Measurements from ENCODE around the gene C1orf174. TPM values are rescaled to one million over a fixed set of nuclear protein-coding genes. Genes with fewer than 3 reads are reported as not detected.

Gene C1orf174
- total RNA-seq, 1 donor from 2014 or later, result 22.1 TPM

DNA sequence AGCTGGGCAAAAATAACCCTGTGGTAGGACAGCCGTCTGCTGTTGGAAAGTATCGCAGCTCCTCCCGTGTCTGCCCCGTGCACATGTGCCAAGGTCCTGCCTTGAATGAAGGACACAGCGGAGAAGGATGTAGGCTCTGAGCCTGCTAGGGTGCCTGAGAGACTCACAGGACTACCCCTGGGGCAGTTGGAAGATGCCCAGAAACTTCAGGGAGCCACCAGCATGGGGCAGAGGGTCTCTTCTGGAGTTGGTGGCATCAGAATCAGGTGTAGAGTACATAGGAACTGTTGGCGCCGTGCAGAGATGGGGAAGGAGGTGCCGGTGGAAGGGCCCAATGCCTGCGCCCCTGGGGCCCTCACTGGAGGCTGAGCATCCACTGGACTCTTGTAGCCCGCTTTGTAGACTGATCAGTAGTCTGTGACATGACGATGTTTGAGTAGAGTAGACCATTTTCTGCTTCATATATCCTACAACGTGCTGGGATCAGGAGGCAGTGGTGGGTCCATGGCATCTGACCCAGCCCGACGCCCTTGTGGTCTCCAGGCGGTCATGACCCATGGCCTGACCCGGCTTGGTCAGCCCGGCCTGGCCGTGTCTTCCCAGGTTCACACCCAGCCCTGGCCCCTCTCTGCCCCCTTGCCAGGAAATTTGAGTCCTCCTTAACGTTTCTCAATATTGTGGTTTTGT lies 5.3 kb upstream of the C1orf174 start:
- no peaks in the 10 kb centered on the region for H3K36me3 Mint-ChIP-seq (ENCODE audit: unreplicated experiment)
- peaks cover 2% of the 10 kb centered on the region for H3K4me1 Mint-ChIP-seq (ENCODE audit: unreplicated experiment)
- DNase-seq (ENCODE audit: extremely low spot score, unreplicated experiment), result no peak
- H3K9me3 Mint-ChIP-seq (ENCODE audit: unreplicated experiment), result no peaks in the 10 kb centered on the region
- no peak overlapping the region for H3K4me3 Mint-ChIP-seq (ENCODE audit: unreplicated experiment)
- no peaks in the 10 kb centered on the region for H3K27me3 Mint-ChIP-seq (ENCODE audit: unreplicated experiment)
- TF ChIP-seq, protein P1, sequence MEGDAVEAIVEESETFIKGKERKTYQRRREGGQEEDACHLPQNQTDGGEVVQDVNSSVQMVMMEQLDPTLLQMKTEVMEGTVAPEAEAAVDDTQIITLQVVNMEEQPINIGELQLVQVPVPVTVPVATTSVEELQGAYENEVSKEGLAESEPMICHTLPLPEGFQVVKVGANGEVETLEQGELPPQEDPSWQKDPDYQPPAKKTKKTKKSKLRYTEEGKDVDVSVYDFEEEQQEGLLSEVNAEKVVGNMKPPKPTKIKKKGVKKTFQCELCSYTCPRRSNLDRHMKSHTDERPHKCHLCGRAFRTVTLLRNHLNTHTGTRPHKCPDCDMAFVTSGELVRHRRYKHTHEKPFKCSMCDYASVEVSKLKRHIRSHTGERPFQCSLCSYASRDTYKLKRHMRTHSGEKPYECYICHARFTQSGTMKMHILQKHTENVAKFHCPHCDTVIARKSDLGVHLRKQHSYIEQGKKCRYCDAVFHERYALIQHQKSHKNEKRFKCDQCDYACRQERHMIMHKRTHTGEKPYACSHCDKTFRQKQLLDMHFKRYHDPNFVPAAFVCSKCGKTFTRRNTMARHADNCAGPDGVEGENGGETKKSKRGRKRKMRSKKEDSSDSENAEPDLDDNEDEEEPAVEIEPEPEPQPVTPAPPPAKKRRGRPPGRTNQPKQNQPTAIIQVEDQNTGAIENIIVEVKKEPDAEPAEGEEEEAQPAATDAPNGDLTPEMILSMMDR (IDR thresholded peaks at IDR 0.05), result no peak
- no peak overlapping the region for H3K27ac Mint-ChIP-seq (ENCODE audit: unreplicated experiment)

DNA sequence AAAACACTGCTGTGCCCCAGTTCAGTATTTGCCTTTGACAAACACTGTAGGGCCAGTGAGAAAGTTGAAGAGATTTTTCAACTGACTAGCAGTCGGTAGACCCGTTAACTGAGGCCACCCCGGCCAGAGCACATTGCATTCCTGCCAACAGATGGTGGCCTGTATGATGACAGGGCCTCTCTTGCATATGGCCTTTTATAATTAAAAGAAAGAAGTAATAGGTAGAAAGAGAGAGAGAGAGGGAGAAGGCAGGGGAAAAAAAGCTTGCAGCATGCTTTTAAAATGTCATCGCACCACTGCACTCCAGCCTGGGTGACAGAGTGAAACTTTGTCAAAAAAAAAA lies 4.7 kb upstream of the C1orf174 start:
- H3K27me3 Mint-ChIP-seq (ENCODE audit: unreplicated experiment), result no peaks in the 10 kb centered on the region
- no peak for DNase-seq (ENCODE audit: extremely low spot score, unreplicated experiment)
- peaks cover 2% of the 10 kb centered on the region for H3K4me1 Mint-ChIP-seq (ENCODE audit: unreplicated experiment)
- H3K27ac Mint-ChIP-seq (ENCODE audit: unreplicated experiment), result no peak overlapping the region
- H3K9me3 Mint-ChIP-seq (ENCODE audit: unreplicated experiment), result no peaks in the 10 kb centered on the region
- H3K4me3 Mint-ChIP-seq (ENCODE audit: unreplicated experiment), result no peak overlapping the region
- TF ChIP-seq, protein P1 (IDR thresholded peaks at IDR 0.05), result no peak
- H3K36me3 Mint-ChIP-seq (ENCODE audit: unreplicated experiment), result no peaks in the 10 kb centered on the region

DNA sequence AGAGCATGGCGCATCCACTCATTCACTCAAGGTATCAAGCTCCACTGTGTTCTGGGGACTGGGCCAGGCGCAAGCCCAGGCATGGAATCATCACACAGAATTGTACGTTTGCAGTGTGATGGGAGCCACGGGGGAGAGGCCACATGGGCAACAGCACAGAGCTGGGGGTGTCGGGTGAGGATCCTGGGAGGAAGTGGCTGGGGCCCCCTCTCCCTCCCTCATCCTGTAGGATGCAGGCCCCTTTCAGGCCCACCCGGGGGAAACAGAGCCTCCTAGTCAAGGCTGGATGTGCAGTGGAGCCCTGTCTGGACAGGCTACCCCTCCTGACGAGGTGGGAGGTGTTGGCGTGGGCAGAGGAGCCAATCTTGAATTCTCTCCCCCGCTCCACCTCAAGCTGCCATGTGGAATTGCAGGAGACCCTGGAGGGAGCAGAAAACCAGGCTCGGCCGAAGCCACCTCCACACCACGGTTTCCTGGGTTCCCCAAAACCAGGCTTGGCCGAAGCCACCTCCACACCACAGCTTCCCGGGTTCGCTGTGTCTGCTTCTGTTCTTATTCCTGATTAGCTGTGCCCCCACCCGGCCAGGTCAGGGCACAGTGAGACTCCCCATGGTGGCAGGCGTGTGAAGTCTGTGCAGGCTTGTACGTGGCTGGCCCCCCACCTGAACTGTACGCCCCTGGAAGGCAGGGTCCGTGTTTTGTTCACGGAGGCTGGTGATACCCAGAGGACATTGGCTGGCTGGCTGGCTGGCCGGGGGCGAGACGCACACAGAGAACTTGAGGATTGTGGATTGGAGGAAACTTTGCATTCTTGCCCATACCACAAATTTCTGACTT lies 4.2 kb upstream of the C1orf174 start:
- H3K4me1 Mint-ChIP-seq (ENCODE audit: unreplicated experiment), result peaks cover 4% of the 10 kb centered on the region
- no peak overlapping the region for H3K4me3 Mint-ChIP-seq (ENCODE audit: unreplicated experiment)
- no peaks in the 10 kb centered on the region for H3K9me3 Mint-ChIP-seq (ENCODE audit: unreplicated experiment)
- no peaks in the 10 kb centered on the region for H3K36me3 Mint-ChIP-seq (ENCODE audit: unreplicated experiment)
- no peak for DNase-seq (ENCODE audit: extremely low spot score, unreplicated experiment)
- no peak overlapping the region for H3K27ac Mint-ChIP-seq (ENCODE audit: unreplicated experiment)
- TF ChIP-seq, protein P1 (IDR thresholded peaks at IDR 0.05), result no peak
- H3K27me3 Mint-ChIP-seq (ENCODE audit: unreplicated experiment), result no peaks in the 10 kb centered on the region

DNA sequence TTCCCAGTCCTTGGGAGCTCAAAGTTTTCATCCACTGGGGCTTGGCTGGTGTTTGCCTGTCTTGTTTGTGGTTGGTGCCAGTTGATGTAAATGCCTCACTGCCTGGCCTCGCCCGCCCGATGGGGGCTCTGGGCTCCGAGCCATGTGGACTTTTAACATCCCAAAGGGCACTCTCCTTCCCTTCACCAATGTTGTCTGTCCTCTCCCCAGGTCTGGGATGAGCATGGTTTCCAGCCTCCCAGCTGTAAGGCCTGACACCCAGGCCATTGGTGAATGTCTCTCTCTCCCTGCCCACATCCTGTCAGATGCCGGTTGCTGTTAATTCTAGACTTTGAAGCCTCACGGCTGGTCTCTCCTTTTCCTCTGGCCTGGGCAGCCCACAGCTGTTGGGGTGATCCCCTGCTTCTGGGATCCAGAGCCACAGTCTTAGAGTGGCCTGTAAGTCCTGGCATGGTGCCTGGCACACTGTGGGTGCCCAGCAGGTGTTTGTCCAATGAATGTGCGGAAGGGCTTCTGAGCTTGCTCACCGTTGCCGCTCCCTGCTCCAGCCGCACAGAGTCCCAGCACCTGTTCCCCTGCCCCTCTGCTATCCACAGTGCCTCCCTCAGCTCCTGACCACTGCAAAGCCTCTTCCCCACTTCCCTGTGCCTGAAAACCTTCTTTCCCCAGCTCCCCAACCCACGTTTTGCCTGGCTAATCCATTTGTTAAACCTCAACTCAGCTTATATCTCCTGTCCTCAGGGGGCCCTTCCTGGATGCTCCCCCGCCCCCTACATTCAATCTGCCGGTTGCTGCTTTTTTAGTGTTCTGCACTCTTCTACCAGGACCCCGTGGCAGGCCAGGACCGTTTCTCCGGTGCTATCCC lies 3.3 kb upstream of the C1orf174 start:
- peaks cover 5% of the 10 kb centered on the region for H3K9me3 Mint-ChIP-seq (ENCODE audit: unreplicated experiment)
- peaks cover 3% of the 10 kb centered on the region for H3K36me3 Mint-ChIP-seq (ENCODE audit: unreplicated experiment)
- no peaks in the 10 kb centered on the region for H3K27me3 Mint-ChIP-seq (ENCODE audit: unreplicated experiment)
- TF ChIP-seq, protein P1 (IDR thresholded peaks at IDR 0.05), result no peak
- no peak for DNase-seq (ENCODE audit: extremely low spot score, unreplicated experiment)
- H3K4me3 Mint-ChIP-seq (ENCODE audit: unreplicated experiment), result no peak overlapping the region
- peaks cover 12% of the 10 kb centered on the region for H3K4me1 Mint-ChIP-seq (ENCODE audit: unreplicated experiment)
- H3K27ac Mint-ChIP-seq (ENCODE audit: unreplicated experiment), result no peak overlapping the region
